SK-N-MC (cell line): ENCODE results near the gene ECM1.
A peak's percentile ranks its signal among the peaks of the same experiment; 100 is the strongest.

ENCODE experiments used
- DNase-seq: peaks from one replicate; pipeline ENCODE4 v3.0.0-alpha.2; 2011; ENCODE audit warnings: low read depth, low spot score
- H3K27ac ChIP-seq: fragments of 200-600 bp; sonication (generic); 2 replicates; pipeline ENCODE4 v1.5.1; 2016; ENCODE audit warnings: mixed run types
- H3K36me3 ChIP-seq: fragments of 200-600 bp; sonication (generic); 2 replicates; pipeline ENCODE4 v1.6.1; 2017; ENCODE audit warnings: antibody characterized with exemption, low read length, mixed read lengths; ENCODE audit not compliant: insufficient read depth
- H3K4me3 ChIP-seq: fragments of 200-600 bp; sonication (generic); 2 replicates; pipeline ENCODE4 v1.5.1; 2016
- H3K9ac ChIP-seq: fragments of 200-600 bp; sonication (generic); 2 replicates; pipeline ENCODE4 v1.8.0; 2017; ENCODE audit warnings: mixed run types, mixed read lengths; ENCODE audit not compliant: insufficient read length
- H3K9me3 ChIP-seq: fragments of 200-600 bp; sonication (generic); 2 replicates; pipeline ENCODE4 v1.6.1; 2017; ENCODE audit warnings: low read depth, mild to moderate bottlenecking, antibody characterized with exemption, low read length, moderate library complexity, mixed read lengths
- EZH2 ChIP-seq: fragments of 200-600 bp; sonication (generic); IDR thresholded peaks from one replicate; pipeline ENCODE4 v1.6.1; 2017; ENCODE audit warnings: antibody characterized with exemption
- FOXP2 ChIP-seq: optimal IDR thresholded peaks from 2 replicates; pipeline ENCODE3; 2011; ENCODE audit warnings: mild to moderate bottlenecking, moderate library complexity; ENCODE audit not compliant: insufficient read depth; ENCODE audit errors: extremely low read length, control extremely low read depth
- POLR2AphosphoS5 ChIP-seq: IDR thresholded peaks from 2 replicates; pipeline ENCODE4 v1.6.1; 2012; ENCODE audit warnings: mild to moderate bottlenecking, low read depth, low read length, borderline replicate concordance

Gene ECM1

GRCh38 chr1:150545486-150546032 is 37.6 kb downstream of the ECM1 start:
- no peak for DNase-seq
- H3K9me3 ChIP-seq, result no peaks in the 10 kb centered on the region
- H3K36me3 ChIP-seq, result no peaks in the 10 kb centered on the region
- no peak for TF ChIP-seq EZH2
- no peak overlapping the region for H3K9ac ChIP-seq
- H3K27ac ChIP-seq, result no peak overlapping the region
- no peak overlapping the region for H3K4me3 ChIP-seq

- Histone ChIP-seq H3K9ac (no peak overlapping the region), H3K36me3 (no peaks in the 10 kb centered on the region), H3K4me3 (no peak overlapping the region), H3K9me3 (no peaks in the 10 kb centered on the region), H3K27ac (no peak overlapping the region)
- DNase-seq, result no peak
- TF ChIP-seq EZH2 (no peak), POLR2AphosphoS5 (no peak), FOXP2 (no peak)
These were observed 38.5 kb downstream of the ECM1 start for GRCh38 chr1:150546294-150546937.

- Histone ChIP-seq H3K36me3 (no peaks in the 10 kb centered on the region), H3K4me3 (peak overlapping the region; percentile 83), H3K9me3 (no peaks in the 10 kb centered on the region), H3K9ac (no peak overlapping the region), H3K27ac (no peak overlapping the region)
- DNase-seq, result no peak
- TF ChIP-seq POLR2AphosphoS5, result no peak
- no peak for TF ChIP-seq FOXP2
- no peak for TF ChIP-seq EZH2
These were observed 40.4 kb downstream of the ECM1 start for GRCh38 chr1:150548324-150548631.

GRCh38 chr1:150548632-150549495 is 41.0 kb downstream of the ECM1 start, which contains the start of gene ADAMTSL4:
TSS of gene ADAMTSL4 (plus strand) at chr1:150549408. CDS start at chr1:150552289, 2,881 bp downstream.
- TF ChIP-seq FOXP2 (no peak), EZH2 (no peak), POLR2AphosphoS5 (no peak)
- peak within 1 kb of the TSS; percentile 83 for H3K4me3 ChIP-seq
- peak within 1 kb of the TSS; percentile 59 for H3K9ac ChIP-seq
- DNase-seq, result no peak
- no peak within 1 kb of the TSS for H3K27ac ChIP-seq
- H3K9me3 ChIP-seq, result no peaks in the 10 kb centered on the region
- no peaks in the 10 kb centered on the region for H3K36me3 ChIP-seq

- H3K27ac ChIP-seq, result no peak overlapping the region
These were observed 41.8 kb downstream of the ECM1 start for GRCh38 chr1:150549496-150550221.

GRCh38 chr1:150550222-150551050 is 42.5 kb downstream of the ECM1 start:
- DNase-seq, result no peak
- Histone ChIP-seq H3K4me3 (no peak overlapping the region), H3K9me3 (no peaks in the 10 kb centered on the region), H3K9ac (no peak overlapping the region), H3K27ac (no peak overlapping the region), H3K36me3 (no peaks in the 10 kb centered on the region)
- TF ChIP-seq POLR2AphosphoS5 (no peak), FOXP2 (no peak), EZH2 (no peak)

More at GRCh38 chr1:150549496-150550221, 41.8 kb downstream of the ECM1 start:
- Histone ChIP-seq H3K4me3 (no peak overlapping the region), H3K36me3 (no peaks in the 10 kb centered on the region), H3K9ac (no peak overlapping the region), H3K9me3 (no peaks in the 10 kb centered on the region)
- no peak for DNase-seq
- TF ChIP-seq FOXP2, result no peak
- TF ChIP-seq POLR2AphosphoS5, result no peak
- no peak for TF ChIP-seq EZH2

GRCh38 chr1:150551051-150551783 is 43.3 kb downstream of the ECM1 start:
- Histone ChIP-seq H3K36me3 (no peaks in the 10 kb centered on the region), H3K9ac (no peak overlapping the region), H3K9me3 (no peaks in the 10 kb centered on the region), H3K4me3 (no peak overlapping the region), H3K27ac (no peak overlapping the region)
- DNase-seq, result no peak
- TF ChIP-seq FOXP2 (no peak), POLR2AphosphoS5 (no peak), EZH2 (no peak)
